T-helper 17 cell (primary cell): ENCODE results near the gene SLC16A7. TPM values are rescaled to one million over a fixed set of nuclear protein-coding genes. Genes with fewer than 3 reads are reported as not detected.
"Not testable (repeated sequence)": the region's sequence is repeated elsewhere in the genome, so short reads cannot be mapped to it uniquely, and the experiment has no call there.

Experiments used
- ATAC-seq: fragments of 150-1000 bp; cut with Tn5 transposase; 2 replicates; pipeline ENCODE4 v1.10.0; 2021; ENCODE audit warnings: mild to moderate bottlenecking, moderate library complexity
- DNase-seq, 3 donors: peaks; one replicate each; pipeline versions ENCODE4 v3.0.0 to v3.0.0-alpha.2; 2020 to 2021
- H3K9me3 ChIP-seq: one replicate; pipeline ENCODE4 v1.7.0; 2013; ENCODE audit warnings: low read length, mild to moderate bottlenecking; ENCODE audit not compliant: control insufficient read depth, poor library complexity, severe bottlenecking
- H3K27ac Mint-ChIP-seq: one replicate; pipeline ENCODE4 v1.8.0; 2022; ENCODE audit warnings: mild to moderate bottlenecking, moderate library complexity, mixed read lengths
- H3K27me3 Mint-ChIP-seq: one replicate; pipeline ENCODE4 v1.8.0; 2022; ENCODE audit warnings: mixed read lengths
- H3K36me3 Mint-ChIP-seq: one replicate; pipeline ENCODE4 v1.8.0; 2022; ENCODE audit warnings: low read depth, mixed read lengths
- H3K4me1 Mint-ChIP-seq: one replicate; pipeline ENCODE4 v1.8.0; 2022; ENCODE audit warnings: mild to moderate bottlenecking, mixed read lengths
- H3K4me3 Mint-ChIP-seq: one replicate; pipeline ENCODE4 v1.8.0; 2022; ENCODE audit warnings: mild to moderate bottlenecking, moderate library complexity, mixed read lengths
- total RNA-seq, 4 donors: library from RNA in 2 of 4; stranded (reverse) in 2 of 4; gene quantifications; one replicate each; pipeline ENCODE4 v1.2.3 and lab custom pipeline; 2022 to 2026

SLC16A7 gene
- total RNA-seq, 2 donors from 2014 or later, result 31.1 to 37.8 TPM

GRCh38 chr12:59595565-59595882 is 305 bp upstream of the SLC16A7 start:
- Mint-ChIP-seq H3K36me3 (peaks cover 3% of the 10 kb centered on the region), H3K27me3 (no peaks in the 10 kb centered on the region), H3K27ac (peak overlapping the region; percentile 95), H3K4me1 (peaks cover 47% of the 10 kb centered on the region), H3K4me3 (peak overlapping the region; percentile 98)
- no peaks in the 10 kb centered on the region for H3K9me3 ChIP-seq
- no peak for DNase-seq
- no peak for ATAC-seq

DNA sequence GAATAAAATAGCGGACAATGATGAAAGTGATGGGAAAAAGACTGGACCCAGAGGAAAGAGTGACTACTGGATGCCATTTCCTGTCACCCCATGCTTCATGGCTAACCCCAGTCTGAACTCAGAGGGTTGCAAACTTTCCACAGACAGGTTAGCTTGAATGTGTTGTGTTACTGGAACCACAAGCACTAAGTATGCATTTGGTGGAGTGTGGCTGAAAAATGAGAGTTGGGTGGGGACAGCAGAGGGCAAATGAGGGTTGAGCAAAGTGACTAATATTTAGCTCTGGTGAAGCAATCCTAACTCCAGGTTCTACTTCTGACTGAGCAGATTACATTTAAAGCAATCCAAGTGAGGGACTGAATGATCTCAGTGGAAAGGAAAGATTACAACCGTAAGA is 1.6 kb downstream of the SLC16A7 start:
- Mint-ChIP-seq H3K4me3 (peak overlapping the region; percentile 98), H3K4me1 (peaks cover 56% of the 10 kb centered on the region), H3K36me3 (peaks cover 5% of the 10 kb centered on the region), H3K27me3 (no peaks in the 10 kb centered on the region), H3K27ac (peak overlapping the region; percentile 95)
- no peaks in the 10 kb centered on the region for H3K9me3 ChIP-seq
- ATAC-seq, result peak; percentile 21
- peak in 2 of 3 donors; percentile 6 to 8 for DNase-seq

- DNase-seq (no peak), ATAC-seq (no peak)
- H3K9me3 ChIP-seq, result no peaks in the 10 kb centered on the region
- H3K4me3 Mint-ChIP-seq, result no peak overlapping the region
- H3K27me3 Mint-ChIP-seq, result no peaks in the 10 kb centered on the region
- peaks cover 54% of the 10 kb centered on the region for H3K4me1 Mint-ChIP-seq
- peaks cover 5% of the 10 kb centered on the region for H3K36me3 Mint-ChIP-seq
- peak overlapping the region; percentile 16 for H3K27ac Mint-ChIP-seq
Measured at GRCh38 chr12:59600171-59600570, 4.3 kb downstream of the SLC16A7 start.

- DNase-seq, result no peak
- no peak for ATAC-seq
- H3K9me3 ChIP-seq, result no peaks in the 10 kb centered on the region
- H3K27me3 Mint-ChIP-seq, result no peaks in the 10 kb centered on the region
- peaks cover 44% of the 10 kb centered on the region for H3K4me1 Mint-ChIP-seq
- H3K36me3 Mint-ChIP-seq, result peaks cover 7% of the 10 kb centered on the region
- H3K4me3 Mint-ChIP-seq, result no peak overlapping the region
- no peak overlapping the region for H3K27ac Mint-ChIP-seq
Measured at GRCh38 chr12:59603754-59604153, 7.9 kb downstream of the SLC16A7 start.

DNA sequence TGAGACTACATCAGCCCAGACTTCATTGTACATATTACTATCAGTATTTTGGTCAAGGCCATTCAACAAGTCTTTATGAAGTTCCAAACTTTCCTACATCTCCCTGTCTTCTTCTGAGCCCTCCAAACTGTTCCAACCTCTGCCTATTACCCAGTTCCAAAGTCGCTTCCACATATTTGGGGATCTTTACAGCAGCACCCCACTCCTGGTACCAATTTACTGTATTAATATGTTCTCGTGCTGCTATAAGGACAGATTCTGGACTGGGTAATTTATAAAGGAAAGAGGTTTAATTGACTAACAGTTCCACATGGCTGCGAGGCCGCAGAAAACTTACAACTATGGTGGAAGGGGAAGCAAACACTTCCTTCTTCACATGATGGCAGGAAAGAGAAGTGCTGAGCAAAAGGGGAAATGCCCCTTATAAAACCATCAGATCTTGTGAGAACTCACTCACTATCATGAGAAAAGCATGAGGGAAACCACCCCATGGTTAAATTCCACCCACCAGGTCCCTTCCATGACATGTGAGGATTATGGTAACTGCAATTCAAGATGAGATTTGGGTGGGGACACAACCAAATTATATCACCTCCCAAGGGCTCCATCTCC is 17.1 kb downstream of the SLC16A7 start:
- H3K4me1 Mint-ChIP-seq, result peaks cover 10% of the 10 kb centered on the region
- H3K36me3 Mint-ChIP-seq, DNase-seq, ATAC-seq, H3K4me3 Mint-ChIP-seq, H3K9me3 ChIP-seq, H3K27ac Mint-ChIP-seq, H3K27me3 Mint-ChIP-seq: not testable (repeated sequence)

DNA sequence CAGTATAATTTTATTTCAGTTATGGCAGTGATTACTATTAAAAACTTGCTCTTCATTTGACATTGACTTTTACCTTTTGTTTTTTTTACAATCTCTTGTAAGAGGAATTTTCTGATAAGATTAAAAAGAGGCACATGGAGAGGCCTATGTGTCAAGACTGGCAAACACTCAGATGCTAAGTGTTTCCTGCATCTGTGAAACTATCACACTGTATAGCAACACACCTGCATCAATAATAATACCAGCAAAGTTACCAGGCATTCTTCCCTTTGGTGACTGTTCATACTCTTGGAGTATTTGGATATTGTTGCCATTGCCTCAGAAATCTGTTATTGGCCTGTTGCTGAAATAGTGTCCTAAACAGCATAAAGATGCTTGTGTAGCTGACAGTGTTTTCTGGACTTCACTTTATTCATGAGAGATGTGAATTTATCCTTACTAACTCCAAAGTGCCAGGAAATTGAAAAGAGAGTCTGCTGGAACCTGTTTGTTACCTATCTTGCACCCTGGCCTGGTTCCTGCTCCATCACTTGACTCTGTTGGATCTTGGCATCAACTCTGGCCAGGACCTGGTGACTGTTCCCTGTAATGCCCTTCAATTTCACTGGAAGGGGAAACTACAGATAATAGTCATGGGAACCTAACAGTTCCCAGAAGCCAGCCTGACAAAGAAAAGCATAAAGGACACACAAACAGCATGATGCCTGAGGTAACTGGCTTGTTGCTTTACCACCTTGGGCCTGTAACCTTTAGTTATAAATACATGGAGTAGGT is 19.8 kb downstream of the SLC16A7 start:
- peak overlapping the region; percentile 27 for H3K27ac Mint-ChIP-seq
- H3K36me3 Mint-ChIP-seq, result peaks cover 4% of the 10 kb centered on the region
- H3K27me3 Mint-ChIP-seq, result no peaks in the 10 kb centered on the region
- ATAC-seq (no peak), DNase-seq (no peak)
- peaks cover 5% of the 10 kb centered on the region for H3K9me3 ChIP-seq
- peaks cover 21% of the 10 kb centered on the region for H3K4me1 Mint-ChIP-seq
- H3K4me3 Mint-ChIP-seq, result no peak overlapping the region

DNA sequence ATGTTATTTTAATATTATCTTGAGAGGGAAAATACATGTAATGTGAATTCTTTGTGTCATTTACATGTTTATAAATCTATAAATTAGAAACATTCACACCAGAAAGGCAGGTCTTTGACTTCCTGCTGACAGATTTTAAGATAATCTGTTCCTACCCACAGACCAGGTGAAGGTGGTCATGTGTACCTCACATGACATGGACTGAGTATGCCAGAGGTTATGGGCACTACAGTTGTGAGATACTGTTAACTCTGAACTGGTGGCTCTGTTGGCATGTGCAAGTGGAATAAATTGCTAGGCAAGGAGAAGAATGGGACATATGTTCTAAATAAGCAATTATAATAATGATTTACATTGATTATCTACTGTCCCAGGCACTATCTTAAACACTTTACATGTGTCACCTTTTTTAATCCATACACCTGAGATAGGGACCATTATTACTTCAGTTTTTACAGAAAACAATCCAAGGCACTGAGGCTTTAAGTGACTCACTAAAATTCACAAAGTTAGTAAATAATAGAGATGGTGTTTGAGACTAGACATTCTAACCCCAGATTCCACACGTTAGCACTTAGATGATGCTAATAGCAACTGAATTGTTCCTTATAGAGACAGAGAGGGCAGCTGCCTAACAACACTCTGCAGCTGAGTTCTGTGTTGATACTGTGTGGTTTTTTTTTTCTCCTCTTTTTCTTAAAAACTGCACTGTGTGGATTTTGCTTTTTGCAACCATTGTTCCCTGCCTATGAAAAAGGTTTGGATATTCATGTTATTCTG is 23.8 kb downstream of the SLC16A7 start:
- Mint-ChIP-seq H3K27me3 (no peaks in the 10 kb centered on the region), H3K4me3 (no peak overlapping the region), H3K27ac (peak overlapping the region; percentile 39), H3K4me1 (peaks cover 37% of the 10 kb centered on the region), H3K36me3 (no peaks in the 10 kb centered on the region)
- DNase-seq, result no peak
- ATAC-seq, result peak; percentile 53
- H3K9me3 ChIP-seq, result no peaks in the 10 kb centered on the region

- DNase-seq (no peak), ATAC-seq (peak; percentile 20)
- H3K4me1 Mint-ChIP-seq, result peaks cover 39% of the 10 kb centered on the region
- H3K4me3 Mint-ChIP-seq, result peak overlapping the region; percentile 19
- no peaks in the 10 kb centered on the region for H3K27me3 Mint-ChIP-seq
- peak overlapping the region; percentile 39 for H3K27ac Mint-ChIP-seq
- no peaks in the 10 kb centered on the region for H3K9me3 ChIP-seq
- no peaks in the 10 kb centered on the region for H3K36me3 Mint-ChIP-seq
Measured at GRCh38 chr12:59620326-59620725, 24.5 kb downstream of the SLC16A7 start.

DNA sequence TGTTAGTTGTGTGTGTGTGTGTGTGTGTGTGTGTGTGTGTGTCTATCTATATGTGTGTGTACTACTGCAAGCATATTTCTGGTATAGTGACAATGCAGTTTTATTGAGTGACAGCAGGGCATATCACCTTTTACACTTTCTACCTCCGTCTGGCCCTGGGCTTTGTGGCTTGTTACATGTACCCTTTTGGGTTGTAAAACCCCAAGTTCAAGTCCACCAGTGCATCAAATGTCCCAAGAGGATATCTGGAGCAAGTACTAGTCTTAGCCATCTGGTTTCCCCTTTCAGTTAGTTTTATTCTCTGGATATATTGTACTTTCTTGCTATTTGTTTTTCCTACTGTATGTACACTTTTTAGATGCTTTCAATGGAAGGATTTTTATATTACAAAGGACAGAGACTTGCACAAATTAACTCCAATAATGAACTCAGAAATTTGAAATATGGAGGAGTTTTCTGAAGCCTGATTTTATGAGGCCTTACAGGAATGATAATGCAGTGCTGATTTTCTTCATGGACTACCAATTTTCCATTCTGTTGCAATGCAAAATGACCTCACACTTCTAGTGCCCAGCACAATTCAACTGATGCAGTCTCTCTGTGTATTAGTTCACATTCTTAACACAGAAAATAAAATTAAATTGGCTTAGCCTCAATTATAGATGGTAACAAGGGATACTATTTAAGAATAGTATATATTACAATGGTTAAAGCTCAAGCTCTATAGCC is 29.1 kb downstream of the SLC16A7 start:
- DNase-seq (no peak), ATAC-seq (no peak)
- H3K9me3 ChIP-seq, result no peaks in the 10 kb centered on the region
- no peaks in the 10 kb centered on the region for H3K27me3 Mint-ChIP-seq
- no peak overlapping the region for H3K27ac Mint-ChIP-seq
- no peak overlapping the region for H3K4me3 Mint-ChIP-seq
- no peaks in the 10 kb centered on the region for H3K36me3 Mint-ChIP-seq
- H3K4me1 Mint-ChIP-seq, result peaks cover 39% of the 10 kb centered on the region

GRCh38 chr12:59626382-59626781 is 30.6 kb downstream of the SLC16A7 start:
- ATAC-seq (no peak), DNase-seq (no peak)
- H3K9me3 ChIP-seq, result no peaks in the 10 kb centered on the region
- Mint-ChIP-seq H3K4me3 (no peak overlapping the region), H3K27ac (no peak overlapping the region), H3K4me1 (peaks cover 31% of the 10 kb centered on the region), H3K27me3 (no peaks in the 10 kb centered on the region), H3K36me3 (no peaks in the 10 kb centered on the region)

DNA sequence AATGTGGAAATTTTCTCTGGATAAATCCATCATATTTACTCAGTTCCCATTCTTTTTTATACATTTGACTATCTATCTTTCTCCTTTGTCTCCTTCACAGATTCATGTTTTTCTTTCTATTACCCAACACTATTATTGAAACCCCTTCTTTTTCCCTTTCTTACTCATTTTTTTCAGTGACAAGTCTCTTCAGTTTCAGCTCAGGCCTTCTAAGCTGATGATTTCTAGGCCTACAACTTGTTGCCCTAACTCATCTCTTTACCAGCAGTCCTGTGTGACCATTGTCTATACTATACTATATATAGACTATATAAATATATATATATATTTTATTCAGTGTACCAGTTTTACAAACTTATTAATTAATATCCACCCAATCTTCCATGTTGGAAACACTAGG is 31.8 kb downstream of the SLC16A7 start:
- H3K9me3 ChIP-seq, result no peaks in the 10 kb centered on the region
- Mint-ChIP-seq H3K4me1 (peaks cover 34% of the 10 kb centered on the region), H3K27me3 (no peaks in the 10 kb centered on the region), H3K36me3 (no peaks in the 10 kb centered on the region), H3K4me3 (no peak overlapping the region), H3K27ac (no peak overlapping the region)
- DNase-seq (no peak), ATAC-seq (no peak)

DNA sequence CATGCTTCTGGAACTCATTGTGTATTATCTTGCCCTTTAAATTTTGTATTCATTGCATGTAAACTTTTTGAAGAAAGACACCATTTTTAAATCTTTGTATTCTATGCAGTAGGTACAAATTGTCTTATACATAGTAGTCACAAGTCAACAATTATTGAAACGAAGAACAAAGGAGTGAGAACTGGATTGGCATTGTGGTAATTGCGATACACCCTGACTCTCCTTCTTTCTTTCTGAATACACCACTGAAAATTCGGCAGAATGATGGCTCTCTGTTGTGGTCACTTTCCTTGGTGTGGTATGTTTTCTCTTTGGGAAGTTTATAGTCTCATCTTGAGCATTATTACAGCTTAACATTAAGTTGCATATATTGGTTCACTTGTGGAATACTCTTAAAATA is 34.1 kb downstream of the SLC16A7 start:
- H3K4me1 Mint-ChIP-seq, result peaks cover 33% of the 10 kb centered on the region
- no peak overlapping the region for H3K27ac Mint-ChIP-seq
- no peaks in the 10 kb centered on the region for H3K27me3 Mint-ChIP-seq
- ATAC-seq (no peak), DNase-seq (no peak)
- no peaks in the 10 kb centered on the region for H3K9me3 ChIP-seq
- H3K4me3 Mint-ChIP-seq, result no peak overlapping the region
- no peaks in the 10 kb centered on the region for H3K36me3 Mint-ChIP-seq

GRCh38 chr12:59632408-59632807 is 36.6 kb downstream of the SLC16A7 start:
- H3K9me3 ChIP-seq, result no peaks in the 10 kb centered on the region
- no peaks in the 10 kb centered on the region for H3K36me3 Mint-ChIP-seq
- DNase-seq (no peak), ATAC-seq (no peak)
- H3K4me3 Mint-ChIP-seq, result no peak overlapping the region
- H3K27me3 Mint-ChIP-seq, result no peaks in the 10 kb centered on the region
- H3K27ac Mint-ChIP-seq, result no peak overlapping the region
- peaks cover 27% of the 10 kb centered on the region for H3K4me1 Mint-ChIP-seq
